ENCODE measurements around the gene SMARCC1.

Gene SMARCC1

GRCh38 chr3:47647550-47647949, 134.1 kb downstream of the SMARCC1 start:
- Histone ChIP-seq H3K9ac (ENCODE audit: low read length) (no peak overlapping the region), H3K9me3 (ENCODE audit: insufficient read depth, low read length) (no peaks in the 10 kb centered on the region), H4K20me1 (ENCODE audit: insufficient read depth, low read length) (peaks cover 23% of the 10 kb centered on the region; the same call in 1 of the 2 replicates), H3K79me2 (ENCODE audit: low read length) (peaks cover 78% of the 10 kb centered on the region), H3K36me3 (replicated peaks; ENCODE audit: low read depth, low read length) (peaks cover 57% of the 10 kb centered on the region), H3K27ac (ENCODE audit: low read length) (no peak overlapping the region), H2AFZ (ENCODE audit: low read depth, low read length) (no peak overlapping the region), H3K4me2 (ENCODE audit: low read length) (no peak overlapping the region), H3K4me1 (ENCODE audit: low read length) (no peaks in the 10 kb centered on the region), H3K27me3 (ENCODE audit: low read depth, low read length) (no peaks in the 10 kb centered on the region), H3K4me3 (ENCODE audit: low read length) (no peak overlapping the region)
- no peak for TF ChIP-seq CTCF (IDR thresholded peaks at IDR 0.05; ENCODE audit: low read depth, low read length)
- TF ChIP-seq EZH2phosphoT487 (IDR thresholded peaks at IDR 0.05; ENCODE audit: low read depth) = no peak

GRCh38 chr3:47646362-47646761, 135.3 kb downstream of the SMARCC1 start:
- Histone ChIP-seq H3K27me3 (ENCODE audit: low read depth, low read length) (no peaks in the 10 kb centered on the region), H4K20me1 (ENCODE audit: insufficient read depth, low read length) (peaks cover 23% of the 10 kb centered on the region; the same call in 1 of the 2 replicates), H3K9me3 (ENCODE audit: insufficient read depth, low read length) (no peaks in the 10 kb centered on the region), H3K4me2 (ENCODE audit: low read length) (no peak overlapping the region), H3K36me3 (replicated peaks; ENCODE audit: low read depth, low read length) (peaks cover 60% of the 10 kb centered on the region), H3K27ac (ENCODE audit: low read length) (no peak overlapping the region), H3K4me1 (ENCODE audit: low read length) (no peaks in the 10 kb centered on the region), H3K9ac (ENCODE audit: low read length) (no peak overlapping the region), H2AFZ (ENCODE audit: low read depth, low read length) (no peak overlapping the region), H3K79me2 (ENCODE audit: low read length) (peaks cover 73% of the 10 kb centered on the region), H3K4me3 (ENCODE audit: low read length) (no peak overlapping the region)
- TF ChIP-seq CTCF (IDR thresholded peaks at IDR 0.05; ENCODE audit: low read depth, low read length) (no peak), EZH2phosphoT487 (IDR thresholded peaks at IDR 0.05; ENCODE audit: low read depth) (no peak)

- H3K36me3 ChIP-seq (replicated peaks; ENCODE audit: low read depth, low read length) = peaks cover 62% of the 10 kb centered on the region
- peaks cover 73% of the 10 kb centered on the region for H3K79me2 ChIP-seq (ENCODE audit: low read length)
- H4K20me1 ChIP-seq (ENCODE audit: insufficient read depth, low read length) = peaks cover 20% of the 10 kb centered on the region; the same call in 1 of the 2 replicates
- H3K9ac ChIP-seq (ENCODE audit: low read length) = no peak overlapping the region
- H3K9me3 ChIP-seq (ENCODE audit: insufficient read depth, low read length) = no peaks in the 10 kb centered on the region
- no peak overlapping the region for H3K4me2 ChIP-seq (ENCODE audit: low read length)
- no peaks in the 10 kb centered on the region for H3K4me1 ChIP-seq (ENCODE audit: low read length)
- H2AFZ ChIP-seq (ENCODE audit: low read depth, low read length) = no peak overlapping the region
- no peak for TF ChIP-seq CTCF (IDR thresholded peaks at IDR 0.05; ENCODE audit: low read depth, low read length)
- H3K27me3 ChIP-seq (ENCODE audit: low read depth, low read length) = no peaks in the 10 kb centered on the region
- H3K4me3 ChIP-seq (ENCODE audit: low read length) = no peak overlapping the region
- H3K27ac ChIP-seq (ENCODE audit: low read length) = no peak overlapping the region
These were observed 136.1 kb downstream of the SMARCC1 start for GRCh38 chr3:47645551-47645950.

GRCh38 chr3:47643092-47643491, 138.6 kb downstream of the SMARCC1 start:
- Histone ChIP-seq H3K4me1 (ENCODE audit: low read length) (no peaks in the 10 kb centered on the region), H3K27me3 (ENCODE audit: low read depth, low read length) (no peaks in the 10 kb centered on the region), H3K9ac (ENCODE audit: low read length) (no peak overlapping the region), H3K36me3 (replicated peaks; ENCODE audit: low read depth, low read length) (peaks cover 51% of the 10 kb centered on the region), H4K20me1 (ENCODE audit: insufficient read depth, low read length) (peaks cover 9% of the 10 kb centered on the region; the same call in 1 of the 2 replicates), H3K4me3 (ENCODE audit: low read length) (no peak overlapping the region), H3K79me2 (ENCODE audit: low read length) (peaks cover 67% of the 10 kb centered on the region), H2AFZ (ENCODE audit: low read depth, low read length) (no peak overlapping the region), H3K27ac (ENCODE audit: low read length) (no peak overlapping the region), H3K9me3 (ENCODE audit: insufficient read depth, low read length) (no peaks in the 10 kb centered on the region), H3K4me2 (ENCODE audit: low read length) (no peak overlapping the region)
- TF ChIP-seq CTCF (IDR thresholded peaks at IDR 0.05; ENCODE audit: low read depth, low read length) (no peak), EZH2phosphoT487 (IDR thresholded peaks at IDR 0.05; ENCODE audit: low read depth) (no peak)

All from OCI-LY3 (cell line).